ENCODE data around the gene GAB2.
"Not testable (repeated sequence)": the region's sequence is repeated elsewhere in the genome, so short reads cannot be mapped to it uniquely, and the experiment has no call there.

GAB2 gene

GRCh38 chr11:78314762-78315161 lies 102.9 kb downstream of the GAB2 start:
- DNase-seq (ENCODE audit: low read depth in 2 of 2) = no peak

- DNase-seq (ENCODE audit: low read depth in 2 of 2) = no peak
Observed at GRCh38 chr11:78313898-78314297, 103.7 kb downstream of the GAB2 start.

- DNase-seq (ENCODE audit: low read depth in 2 of 2) = no peak
Observed at GRCh38 chr11:78313181-78313795, 104.3 kb downstream of the GAB2 start.

- no peak for DNase-seq (ENCODE audit: low read depth in 2 of 2)
Observed at GRCh38 chr11:78312712-78313111, 104.9 kb downstream of the GAB2 start.

GRCh38 chr11:78311702-78312371 lies 105.8 kb downstream of the GAB2 start:
- no peak for DNase-seq (ENCODE audit: low read depth in 2 of 2)

- no peak for DNase-seq (ENCODE audit: low read depth in 2 of 2)
Observed at GRCh38 chr11:78310500-78310909, 107.1 kb downstream of the GAB2 start.

- no peak for DNase-seq (ENCODE audit: low read depth in 2 of 2)
Observed at GRCh38 chr11:78304201-78304600, 113.4 kb downstream of the GAB2 start.

GRCh38 chr11:78300108-78300839 lies 117.3 kb downstream of the GAB2 start:
- DNase-seq (ENCODE audit: low read depth in 2 of 2) = no peak

- DNase-seq (ENCODE audit: low read depth in 2 of 2) = no peak
Observed at GRCh38 chr11:78299000-78299710, 118.5 kb downstream of the GAB2 start.

GRCh38 chr11:78298291-78298771 lies 119.3 kb downstream of the GAB2 start:
- DNase-seq (ENCODE audit: low read depth in 2 of 2) = no peak

GRCh38 chr11:78295991-78296930 lies 121.4 kb downstream of the GAB2 start:
- DNase-seq (ENCODE audit: low read depth in 2 of 2) = no peak

GRCh38 chr11:78295347-78295746 lies 122.3 kb downstream of the GAB2 start:
- DNase-seq (ENCODE audit: low read depth in 2 of 2) = no peak

- not testable (repeated sequence) for DNase-seq (ENCODE audit: low read depth in 2 of 2)
Observed at GRCh38 chr11:78294100-78294499, 123.5 kb downstream of the GAB2 start.

- no peak for DNase-seq (ENCODE audit: low read depth in 2 of 2)
Observed at GRCh38 chr11:78293536-78293935, 124.1 kb downstream of the GAB2 start.

- no peak for DNase-seq (ENCODE audit: low read depth in 2 of 2)
Observed at GRCh38 chr11:78292109-78292803, 125.4 kb downstream of the GAB2 start.

GRCh38 chr11:78291503-78292108 lies 126.0 kb downstream of the GAB2 start:
- no peak for DNase-seq (ENCODE audit: low read depth in 2 of 2)

GRCh38 chr11:78290293-78291176 lies 127.1 kb downstream of the GAB2 start:
- no peak for DNase-seq (ENCODE audit: low read depth in 2 of 2)

GRCh38 chr11:78289552-78290292 lies 127.9 kb downstream of the GAB2 start:
- DNase-seq (ENCODE audit: low read depth in 2 of 2) = no peak
